ENCODE results near the gene KRT15. TPM values are rescaled to one million over a fixed set of nuclear protein-coding genes. Genes with fewer than 3 reads are reported as not detected.

KRT15 gene
- total and polyA plus RNA-seq, 2 of the 8 experiments (the other 6 are each of a cell fraction or from before 2014, with no cell fraction given): 0.11 to 0.13 TPM

- DNase-seq (ENCODE audit: low read depth in 1 of 2, low spot score in 2 of 2) (no peak), FAIRE-seq (no peak)
- POLR2A ChIA-PET (ENCODE audit: partially characterized antibody): no interaction called here
- no peak overlapping the region for H2BK20ac ChIP-seq (ENCODE audit: low read length)
- H3K9me3 ChIP-seq (ENCODE audit: insufficient read depth in 2 of 2, low read depth in 1 of 2, low read length in 1 of 2): no peaks in the 10 kb centered on the region
- H2AK5ac ChIP-seq (ENCODE audit: low read depth, low read length): no peak overlapping the region
- no peak overlapping the region for H4K91ac ChIP-seq (replicated peaks; ENCODE audit: insufficient read length, low read length)
- no peaks in the 10 kb centered on the region for H3K27me3 ChIP-seq (replicated peaks in 1 of 4; ENCODE audit: control insufficient read depth in 3 of 4, extremely low read depth in 1 of 4, insufficient read depth in 3 of 4, low read length in 3 of 4)
- H3K4ac ChIP-seq (replicated peaks; ENCODE audit: insufficient read length, low read depth, low read length): no peak overlapping the region
- no peak overlapping the region for H2BK120ac ChIP-seq (replicated peaks; ENCODE audit: low read depth, low read length)
- no peak overlapping the region for H3K18ac ChIP-seq (ENCODE audit: extremely low read depth, low read length)
- no peak overlapping the region for H2BK12ac ChIP-seq (ENCODE audit: low read depth, low read length)
- H3K79me1 ChIP-seq (ENCODE audit: low read depth, low read length): no peaks in the 10 kb centered on the region
- H3K79me2 ChIP-seq (ENCODE audit: control insufficient read depth in 1 of 2, insufficient read depth in 2 of 2, low read length in 2 of 2): no peaks in the 10 kb centered on the region
- CTCF ChIA-PET (ENCODE audit: partially characterized antibody): interaction anchor here (1.0 to 21.2 kb wide), 6 partner anchors 6 to 752 kb away, joined by 3 to 492 read pairs (median 68); no protein-coding TSS in a partner anchor
- H4K20me1 ChIP-seq (replicated peaks in 1 of 2; ENCODE audit: control insufficient read depth in 1 of 2, insufficient read depth in 2 of 2, low read length in 2 of 2): no peaks in the 10 kb centered on the region
- no peak overlapping the region for H2BK15ac ChIP-seq (ENCODE audit: low read length)
- WGBS, 2 experiments (ENCODE audit: extremely low coverage in 1 of 2, insufficient coverage in 1 of 2, insufficient read length in 1 of 2, insufficient replicate concordance in 2 of 2, low coverage in 1 of 2, low lambda C conversion rate in 2 of 2, missing lambda C conversion rate in 1 of 2): 86% methylated on average over 9 of the region's 9 CpGs; no CpG with 5 or more reads in 1 of the 2 experiments
- no peak overlapping the region for H3K27ac ChIP-seq (ENCODE audit: low read depth, low read length)
- H3K4me1 ChIP-seq (replicated peaks in 1 of 4; ENCODE audit: control insufficient read depth in 3 of 4, insufficient read depth in 4 of 4, low read length in 3 of 4): peaks cover 0 to 2% (median 0%) of the 10 kb centered on the region in 4 experiments; a peak in 3 of 7 replicates
- H3K36me3 ChIP-seq (ENCODE audit: control insufficient read depth in 2 of 4, insufficient read depth in 4 of 4, low read length in 3 of 4): no peaks in the 10 kb centered on the region
- H3K14ac ChIP-seq (ENCODE audit: insufficient read length): no peak overlapping the region
- H4K5ac ChIP-seq (ENCODE audit: insufficient read length, low read depth, low read length): no peak overlapping the region
- no peak overlapping the region for H2AFZ ChIP-seq (ENCODE audit: low read length)
- H2BK5ac ChIP-seq (ENCODE audit: low read depth, low read length): no peak overlapping the region
- H4K8ac ChIP-seq (ENCODE audit: extremely low read depth, insufficient read depth, low read length): no peak overlapping the region
- no peak overlapping the region for H3K56ac ChIP-seq (replicated peaks; ENCODE audit: insufficient read length, low read depth, low read length)
- H3K23me2 ChIP-seq (ENCODE audit: low read depth, low read length): no peaks in the 10 kb centered on the region; the same call in 1 of the 2 replicates
- no peak overlapping the region for H3K4me2 ChIP-seq (ENCODE audit: insufficient read depth in 1 of 2, low read depth in 2 of 2, low read length in 2 of 2)
- H3K23ac ChIP-seq (ENCODE audit: insufficient read length): no peak overlapping the region
- H3K9ac ChIP-seq (replicated peaks in 1 of 4; ENCODE audit: extremely low read depth in 1 of 4, low read depth in 3 of 4, low read length in 3 of 4): no peak overlapping the region
- no peak overlapping the region for H3K4me3 ChIP-seq (ENCODE audit: extremely low read depth in 1 of 4, insufficient read depth in 2 of 4, low read depth in 3 of 4, low read length in 4 of 4)
- no peak for TF ChIP-seq TAF7 (optimal IDR thresholded peaks at IDR 0.05; ENCODE audit: borderline replicate concordance, low read depth, low read length)
- no peak for TF ChIP-seq SAP30 (IDR thresholded peaks at IDR 0.05; ENCODE audit: insufficient read depth, insufficient replicate concordance, low read length)
- no peak for TF ChIP-seq SRF (IDR thresholded peaks at IDR 0.05; ENCODE audit: low read depth, low read length)
- TF ChIP-seq CREB1 (IDR thresholded peaks at IDR 0.05): no peak
- no peak for TF ChIP-seq KDM4A (IDR thresholded peaks at IDR 0.05; ENCODE audit: low read depth, low read length, severe bottlenecking)
- no peak for TF ChIP-seq BCL11A (IDR thresholded peaks at IDR 0.05; ENCODE audit: low read depth in 2 of 2, low read length in 2 of 2)
- no peak for TF ChIP-seq SP2 (IDR thresholded peaks at IDR 0.05; ENCODE audit: low read length)
- TF ChIP-seq TEAD4 (IDR thresholded peaks at IDR 0.05; ENCODE audit: low read depth, low read length): no peak
- TF ChIP-seq ASH2L (IDR thresholded peaks at IDR 0.05; ENCODE audit: low read length): no peak
- no peak for TF ChIP-seq KDM1A (IDR thresholded peaks at IDR 0.05; ENCODE audit: borderline replicate concordance, low read length)
- TF ChIP-seq MAX (IDR thresholded peaks at IDR 0.05): no peak
- TF ChIP-seq RBBP5 (IDR thresholded peaks at IDR 0.05; ENCODE audit: borderline replicate concordance, low read depth, low read length): no peak
- no peak for TF ChIP-seq MAFK (IDR thresholded peaks at IDR 0.05; ENCODE audit: low read depth, low read length)
Measured at GRCh38 chr17:41556931-41557330, 38.2 kb upstream of the KRT15 start.
